SK-MEL-5 (cell line): ENCODE data around the gene TRIM31. TPM values are rescaled to one million over a fixed set of nuclear protein-coding genes. Genes with fewer than 3 reads are reported as not detected.
A peak's percentile ranks its signal among the peaks of the same experiment; 100 is the strongest.
"Not testable (repeated sequence)": the region's sequence is repeated elsewhere in the genome, so short reads cannot be mapped to it uniquely, and the experiment has no call there.

ENCODE experiments used
- DNase-seq: peaks from one replicate; pipeline ENCODE4 v3.0.0-alpha.2; 2016; ENCODE audit warnings: low read depth, low spot score
- in situ Hi-C: cut with HindIII; loops from 2 replicates; pipeline ENCODE4 v1.10.0; 2016; ENCODE audit warnings: low sequenced_read_pairs, high pct_unique_total_duplicates, low pct_unique_long_range_greater_than_20kb
- total RNA-seq: library from RNA; depleted of rRNA; stranded (reverse); fragments of >200 nt; shearing (Covaris generic); gene quantifications from 2 replicates; pipeline ENCODE4 v1.2.3, GENCODE V29; 2014

The TRIM31 gene
- total RNA-seq, 1 experiment from 2014 or later = not detected

DNA sequence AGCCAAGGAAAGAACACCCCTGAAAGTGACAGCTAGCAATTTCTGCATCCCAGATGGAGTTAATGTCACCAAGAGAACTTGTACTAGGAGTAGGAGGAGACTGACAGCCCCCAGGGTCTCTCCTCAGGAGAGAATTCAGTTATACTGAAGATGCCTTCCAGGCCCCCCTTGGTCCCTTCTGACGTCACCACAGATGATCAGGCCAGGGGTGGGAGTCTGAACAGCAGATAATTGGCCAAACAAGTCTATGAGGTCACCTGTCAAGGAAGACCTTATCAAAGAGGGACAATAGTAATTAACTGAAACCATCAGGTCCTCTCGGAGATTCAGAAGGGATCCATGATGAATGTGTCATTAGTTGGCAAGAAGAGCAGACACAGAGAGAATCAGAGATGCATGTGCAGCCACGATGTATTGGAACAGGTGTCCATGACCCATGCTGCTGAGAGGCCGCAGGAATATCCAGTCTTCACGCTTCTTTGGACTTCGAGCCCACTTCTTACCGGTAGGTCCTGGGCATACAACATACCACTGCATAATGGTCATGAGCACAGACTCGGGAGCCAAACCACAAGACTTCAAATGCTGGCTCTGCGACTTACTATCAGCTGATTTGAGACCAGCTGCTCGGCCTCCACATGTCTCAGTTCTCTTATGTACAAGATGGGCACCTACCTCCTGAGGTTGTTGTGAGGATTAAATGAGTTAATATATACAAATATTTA is 37.9 kb upstream of the TRIM31 start:
- no peak for DNase-seq
- in situ Hi-C loops = no loop called here

DNA sequence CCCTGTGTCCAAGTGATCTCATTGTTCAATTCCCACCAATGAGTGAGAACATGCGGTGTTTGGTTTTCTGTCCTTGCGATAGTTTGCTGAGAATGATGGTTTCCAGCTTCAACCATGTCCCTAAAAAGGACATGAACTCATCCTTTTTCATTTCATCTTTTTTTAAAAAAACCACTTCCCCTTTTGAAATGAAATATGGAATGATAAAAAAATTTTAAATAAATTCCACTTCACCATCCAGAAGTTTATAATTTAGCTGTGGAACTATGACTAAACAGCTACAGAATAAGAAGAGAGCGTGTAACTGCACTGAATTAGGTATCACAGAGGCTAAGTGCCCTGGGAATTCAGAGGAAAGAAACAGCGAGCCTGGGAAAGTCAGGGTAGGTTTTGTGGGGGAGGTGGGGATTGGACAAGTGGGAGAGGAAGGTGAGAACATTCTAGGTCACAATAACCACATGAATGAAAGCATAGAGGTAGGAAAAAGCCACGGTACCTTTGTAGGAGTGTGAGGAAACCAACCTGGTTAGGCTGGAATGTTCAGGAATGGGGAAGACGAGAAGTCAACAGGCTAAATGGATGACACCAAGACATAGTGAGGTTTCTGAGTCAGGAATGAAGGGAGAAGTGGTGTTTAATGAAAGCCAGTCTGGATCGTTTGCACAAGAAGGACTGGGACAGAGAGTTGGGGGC is 37.1 kb upstream of the TRIM31 start:
- no peak for DNase-seq

DNA sequence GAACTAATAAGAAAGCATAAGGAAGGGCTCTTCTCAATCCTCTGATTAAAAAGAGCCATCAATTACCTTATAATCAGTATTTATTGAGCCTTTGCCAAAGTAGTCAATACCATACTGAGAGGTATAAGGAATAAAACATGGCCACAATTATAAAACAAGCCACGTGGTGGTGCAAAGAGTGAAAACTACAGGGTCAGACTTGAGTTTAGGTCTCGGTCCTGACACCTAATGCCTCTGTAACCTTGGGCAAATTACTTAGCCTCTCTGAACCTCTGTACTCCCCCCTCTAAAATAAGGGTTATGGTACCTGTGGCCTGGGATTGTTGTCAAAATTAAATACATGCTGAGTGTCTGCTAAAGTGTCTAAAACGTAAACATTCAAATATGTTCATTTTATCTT is 36.3 kb upstream of the TRIM31 start:
- no peak for DNase-seq
- in situ Hi-C loops = no loop called here

More for the DNA sequence above, 37.1 kb upstream of the TRIM31 start:
- in situ Hi-C loops = no loop called here

DNA sequence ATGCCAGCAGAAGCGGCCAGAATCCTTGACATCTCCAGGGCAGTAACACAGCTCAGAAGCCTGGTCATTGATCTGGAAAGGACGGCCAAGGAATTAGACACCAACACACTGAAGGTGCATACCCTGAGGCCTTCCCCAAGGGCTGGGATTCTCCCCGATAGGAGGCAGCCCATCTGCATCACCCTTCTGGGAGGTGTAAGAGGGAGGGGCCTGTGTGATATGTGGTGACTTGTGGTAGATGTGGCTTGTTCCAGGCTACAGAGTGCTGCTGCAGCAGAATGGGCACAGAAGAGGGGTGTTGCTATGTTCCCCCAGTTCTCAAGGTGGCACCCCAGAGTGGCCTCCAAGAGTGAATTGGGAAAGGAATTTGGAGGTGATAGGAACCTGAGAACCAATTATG is 34.2 kb upstream of the TRIM31 start:
- in situ Hi-C loops = no loop called here

DNA sequence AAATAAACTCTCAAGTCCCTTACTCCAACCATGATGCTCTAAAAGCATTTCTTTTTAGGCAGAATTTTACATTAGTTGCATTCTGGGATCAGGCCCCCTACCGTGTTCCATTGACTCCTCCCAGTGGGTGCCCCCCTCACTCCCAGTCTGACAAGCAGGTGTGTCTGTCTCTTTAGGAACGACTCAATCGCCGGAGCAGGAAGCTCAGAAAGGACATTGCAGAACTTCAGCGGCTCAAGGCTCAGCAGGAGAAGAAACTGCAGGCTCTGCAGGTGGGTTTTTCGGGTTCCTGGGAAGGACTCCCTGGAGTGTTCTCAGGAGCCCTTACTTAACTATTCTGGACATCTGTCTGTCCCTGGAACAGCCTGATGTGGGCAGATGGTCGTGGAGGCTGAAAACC is 32.9 kb upstream of the TRIM31 start:
- no peak for DNase-seq
- in situ Hi-C loops = no loop called here

More for the DNA sequence above, 34.2 kb upstream of the TRIM31 start:
- no peak for DNase-seq

DNA sequence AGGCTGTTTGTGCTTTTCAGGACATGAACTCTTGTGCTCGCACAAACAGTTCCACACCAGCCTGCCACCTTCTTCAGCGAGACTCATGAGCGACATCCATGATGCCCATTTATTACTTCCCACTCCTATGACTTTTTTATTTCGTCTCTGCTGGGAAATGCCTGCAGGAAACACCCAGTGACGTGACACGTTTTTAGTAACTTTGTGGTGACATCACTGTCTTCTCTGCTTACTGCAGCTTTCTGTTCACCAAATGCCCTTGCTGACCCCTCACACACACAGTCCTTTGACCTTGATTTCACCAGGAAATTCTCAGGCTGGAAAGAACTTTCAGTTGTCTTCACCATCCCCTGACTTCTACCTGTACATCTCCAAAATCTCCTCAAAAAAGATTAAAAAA is 31.9 kb upstream of the TRIM31 start:
- in situ Hi-C loops = no loop called here
- DNase-seq = no peak

DNA sequence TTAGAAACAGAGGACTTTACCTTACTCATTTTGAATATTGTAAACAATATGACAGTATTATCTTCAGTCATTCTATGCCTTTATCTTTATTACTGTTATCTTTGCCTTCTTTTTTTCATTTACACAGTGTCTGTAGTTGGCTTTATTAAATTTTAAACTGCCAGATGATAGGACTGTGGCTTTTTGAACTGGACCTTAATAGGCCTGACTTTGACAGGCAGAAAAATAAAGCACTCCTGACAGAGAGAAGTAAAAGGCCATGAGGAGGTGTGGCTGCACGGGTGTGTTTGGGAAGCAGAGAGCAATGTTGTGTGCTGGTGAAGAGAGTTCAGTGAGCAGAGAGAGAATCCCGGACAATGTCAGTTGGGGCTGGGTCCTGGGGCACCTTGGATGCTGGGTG is 30.9 kb upstream of the TRIM31 start:
- no peak for DNase-seq
- in situ Hi-C loops = no loop called here

DNA sequence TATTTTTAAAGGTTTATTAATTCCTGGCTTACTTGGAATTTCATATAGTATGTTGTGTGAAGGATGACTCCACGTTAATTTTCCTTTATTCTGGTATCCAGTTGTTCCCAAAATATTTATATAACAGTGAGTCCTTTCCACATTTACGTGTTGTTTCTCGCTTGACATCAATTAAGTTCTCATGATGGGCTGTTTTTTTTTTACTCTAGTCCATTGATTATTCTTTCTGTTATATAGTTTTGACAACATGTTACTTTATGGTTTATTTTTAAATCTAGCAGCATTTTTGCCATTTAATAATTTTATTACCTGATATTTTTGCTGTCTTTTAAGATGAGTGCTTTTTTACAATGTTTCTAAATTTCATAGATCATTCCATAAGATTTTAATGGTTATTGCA is 29.8 kb upstream of the TRIM31 start:
- in situ Hi-C loops = no loop called here
- DNase-seq = no peak

DNA sequence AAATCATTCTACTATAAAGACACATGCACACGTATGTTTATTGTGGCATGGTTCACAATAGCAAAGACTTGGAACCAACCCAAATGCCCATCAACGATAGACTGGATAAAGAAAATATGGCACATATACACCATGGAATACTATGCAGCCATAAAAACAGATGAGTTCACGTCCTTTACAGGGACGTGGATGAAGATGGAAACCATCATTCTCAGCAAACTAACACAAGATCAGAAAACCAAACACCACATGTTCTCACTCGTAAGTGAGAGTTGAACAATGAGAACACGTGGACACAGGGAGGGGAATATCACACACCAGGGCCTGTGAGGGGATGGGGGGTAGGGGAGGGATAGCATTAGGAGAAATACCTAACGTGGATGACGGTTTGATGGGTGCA is 27.4 kb upstream of the TRIM31 start:
- in situ Hi-C loops, DNase-seq: not testable (repeated sequence)

DNA sequence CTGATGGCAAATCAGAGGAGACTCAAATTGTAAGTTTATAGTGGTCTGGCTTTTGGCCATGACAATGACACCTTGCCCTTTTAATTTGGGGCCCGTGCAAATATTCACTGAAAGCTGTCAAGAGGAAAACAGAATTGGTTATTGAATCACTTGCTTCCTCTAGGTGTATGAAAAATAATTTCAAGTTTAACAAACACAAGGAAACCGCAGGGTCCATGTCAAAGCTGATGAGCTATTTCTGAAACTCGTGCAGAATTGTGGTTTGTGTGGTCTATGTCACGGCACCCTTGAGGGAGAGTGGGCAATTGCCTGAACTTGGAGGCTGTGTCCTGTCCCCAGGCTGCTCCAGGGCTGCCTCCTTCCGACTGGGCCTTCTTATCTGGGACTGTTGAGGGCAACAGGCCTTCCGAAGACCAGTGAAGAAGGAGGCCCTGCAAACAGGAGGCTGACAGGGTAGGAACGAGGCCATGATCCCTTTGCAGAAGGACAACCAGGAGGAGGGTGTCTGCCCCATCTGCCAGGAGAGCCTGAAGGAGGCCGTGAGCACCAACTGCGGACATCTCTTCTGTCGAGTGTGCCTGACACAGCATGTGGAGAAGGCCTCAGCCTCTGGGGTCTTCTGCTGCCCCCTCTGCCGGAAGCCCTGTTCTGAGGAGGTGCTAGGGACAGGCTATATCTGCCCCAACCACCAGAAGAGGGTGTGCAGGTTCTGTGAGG is 23.8 kb upstream of the TRIM31 start:
- in situ Hi-C loops = no loop called here
- no peak for DNase-seq

DNA sequence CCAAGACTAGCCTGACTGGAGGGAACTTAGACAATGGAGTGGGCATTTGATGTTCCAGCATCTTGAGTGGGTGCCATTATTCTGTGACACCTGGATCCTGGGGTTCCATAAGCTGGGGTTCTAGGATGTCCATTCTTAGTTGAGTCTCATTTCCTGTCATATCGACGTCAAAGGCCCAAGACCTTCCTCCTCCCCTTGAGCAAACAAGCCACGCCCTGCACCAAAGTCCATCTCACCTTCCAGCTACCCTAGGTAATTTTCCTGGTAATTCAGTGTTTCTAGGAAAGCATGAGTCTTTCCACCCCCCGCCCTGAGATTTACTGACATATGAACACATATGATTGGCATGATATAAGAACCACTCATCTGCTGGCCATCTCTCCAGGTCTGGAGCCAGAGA is 22.9 kb upstream of the TRIM31 start, which contains the start of gene TRIM40:
TRIM40 (plus strand) TSS at position 384 of the 400 bp plus-strand sequence. CDS start 897 bp downstream, outside the sequence.
- no peak for DNase-seq
- in situ Hi-C loops = no loop called here

DNA sequence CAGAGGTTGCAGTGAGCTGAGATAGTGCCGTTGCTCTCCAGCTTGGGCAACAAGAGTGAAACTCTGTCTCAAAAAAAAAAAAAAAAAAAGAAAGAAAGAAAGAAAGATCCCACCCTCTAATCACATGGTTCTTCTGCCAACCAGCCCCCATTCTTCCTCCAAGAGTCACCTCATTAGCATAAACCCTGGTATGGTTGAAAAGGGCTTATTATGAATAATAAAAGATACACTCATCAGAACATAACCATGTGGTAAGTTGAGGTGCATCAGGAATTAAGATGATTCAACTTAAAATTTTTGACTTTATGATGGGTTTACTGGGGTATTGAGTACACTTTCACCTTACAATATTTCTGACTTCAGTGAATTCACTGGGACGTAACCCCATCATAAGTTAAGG is 22.3 kb upstream of the TRIM31 start:
- in situ Hi-C loops = no loop called here
- DNase-seq = no peak

DNA sequence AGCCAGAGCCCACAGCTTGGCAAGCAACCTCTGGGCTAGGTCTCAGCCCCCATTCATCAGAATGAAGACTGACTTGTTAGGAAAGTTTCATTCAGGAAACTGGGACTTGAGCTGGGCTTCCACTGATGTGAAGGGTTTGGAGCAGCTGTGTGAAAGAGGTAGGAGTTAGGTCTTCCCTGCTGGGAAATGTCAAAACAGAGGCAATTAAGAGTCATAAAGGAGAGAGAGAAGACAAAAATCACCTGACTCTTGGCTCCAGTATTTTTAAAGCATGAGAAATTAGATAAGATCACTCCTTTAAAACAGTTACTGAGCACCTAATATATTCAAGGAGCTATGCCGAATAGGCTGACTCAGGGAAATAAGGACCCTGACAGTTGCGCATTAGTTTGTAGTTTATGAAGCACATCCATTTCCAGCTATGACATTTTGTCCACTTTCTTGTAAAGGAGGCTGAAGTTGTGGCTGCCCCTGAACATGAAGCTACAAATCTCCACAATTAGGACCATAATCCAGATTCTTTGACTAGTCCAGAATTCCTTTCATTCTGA is 19.1 kb upstream of the TRIM31 start:
- in situ Hi-C loops = no loop called here
- DNase-seq = no peak

DNA sequence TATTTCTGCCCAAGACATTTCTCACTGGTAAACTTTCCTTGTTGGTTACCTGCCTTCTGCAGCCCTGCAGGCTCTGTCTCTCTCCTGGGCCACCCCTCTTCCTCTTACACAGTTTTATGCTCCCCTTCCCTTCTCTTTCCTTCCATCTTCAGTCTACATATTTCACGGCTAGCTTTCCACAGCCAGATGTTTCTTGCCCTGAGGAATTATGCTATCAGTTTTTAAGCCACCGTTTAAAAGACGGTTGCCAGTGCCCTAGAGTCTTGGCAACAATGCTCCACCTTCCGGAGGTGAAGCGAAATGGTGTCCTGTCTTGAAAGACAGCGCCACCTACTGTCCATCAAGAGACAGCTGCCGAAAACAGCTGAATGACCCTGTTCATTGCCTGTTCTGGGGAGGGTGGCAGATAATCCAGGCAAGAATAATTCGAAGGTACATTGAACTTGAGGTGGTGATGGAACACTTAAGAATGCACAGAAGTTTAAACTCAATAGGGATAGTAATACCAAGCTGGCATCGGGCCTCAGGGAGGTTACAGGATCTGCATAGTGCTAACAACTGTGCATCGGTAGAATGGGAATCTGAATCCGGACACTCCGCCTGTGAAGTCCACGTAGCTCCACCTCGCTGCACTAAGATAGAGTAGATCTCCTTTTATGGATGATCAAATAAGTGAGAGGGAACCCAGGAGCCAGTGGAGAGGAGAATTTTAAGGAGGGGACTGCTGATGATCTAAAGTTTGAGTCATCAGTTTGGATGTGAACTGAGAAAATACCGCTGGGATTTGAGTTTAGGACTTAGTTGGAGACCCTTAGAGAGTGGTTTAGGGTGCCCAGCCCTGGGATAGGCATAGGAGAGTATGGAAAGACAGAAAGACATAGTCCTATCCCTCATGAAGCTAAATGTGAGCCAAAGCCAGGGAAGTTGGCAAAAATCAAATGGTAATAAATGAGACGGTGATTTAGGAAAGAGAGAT is 18.3 kb upstream of the TRIM31 start:
- in situ Hi-C loops = no loop called here

DNA sequence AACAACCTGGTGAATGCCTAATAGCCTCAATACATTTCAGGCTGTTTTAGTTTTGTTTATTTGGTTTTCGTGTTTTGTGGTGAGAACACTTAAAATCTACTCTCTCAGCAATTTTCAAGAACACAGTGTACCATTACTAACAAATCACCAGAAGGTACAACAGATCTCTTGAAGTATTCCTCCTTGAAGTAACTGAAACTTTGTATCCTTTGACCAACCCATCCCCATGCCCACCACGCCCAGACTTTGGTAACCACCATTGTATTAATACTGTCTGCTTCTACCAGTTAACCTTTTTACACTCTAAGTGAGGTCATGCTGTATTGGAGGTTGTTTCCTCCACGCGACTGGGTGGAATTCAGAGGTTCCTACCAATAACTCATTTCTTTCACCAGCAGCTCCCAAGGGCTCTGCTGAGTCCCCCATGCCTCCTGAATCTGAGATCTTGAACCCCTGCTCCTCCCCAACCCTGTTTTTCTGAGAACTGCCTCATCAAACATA is 17.3 kb upstream of the TRIM31 start:
- in situ Hi-C loops = no loop called here
- DNase-seq = no peak

More for the DNA sequence above, 18.3 kb upstream of the TRIM31 start:
- DNase-seq = peak; percentile 83

DNA sequence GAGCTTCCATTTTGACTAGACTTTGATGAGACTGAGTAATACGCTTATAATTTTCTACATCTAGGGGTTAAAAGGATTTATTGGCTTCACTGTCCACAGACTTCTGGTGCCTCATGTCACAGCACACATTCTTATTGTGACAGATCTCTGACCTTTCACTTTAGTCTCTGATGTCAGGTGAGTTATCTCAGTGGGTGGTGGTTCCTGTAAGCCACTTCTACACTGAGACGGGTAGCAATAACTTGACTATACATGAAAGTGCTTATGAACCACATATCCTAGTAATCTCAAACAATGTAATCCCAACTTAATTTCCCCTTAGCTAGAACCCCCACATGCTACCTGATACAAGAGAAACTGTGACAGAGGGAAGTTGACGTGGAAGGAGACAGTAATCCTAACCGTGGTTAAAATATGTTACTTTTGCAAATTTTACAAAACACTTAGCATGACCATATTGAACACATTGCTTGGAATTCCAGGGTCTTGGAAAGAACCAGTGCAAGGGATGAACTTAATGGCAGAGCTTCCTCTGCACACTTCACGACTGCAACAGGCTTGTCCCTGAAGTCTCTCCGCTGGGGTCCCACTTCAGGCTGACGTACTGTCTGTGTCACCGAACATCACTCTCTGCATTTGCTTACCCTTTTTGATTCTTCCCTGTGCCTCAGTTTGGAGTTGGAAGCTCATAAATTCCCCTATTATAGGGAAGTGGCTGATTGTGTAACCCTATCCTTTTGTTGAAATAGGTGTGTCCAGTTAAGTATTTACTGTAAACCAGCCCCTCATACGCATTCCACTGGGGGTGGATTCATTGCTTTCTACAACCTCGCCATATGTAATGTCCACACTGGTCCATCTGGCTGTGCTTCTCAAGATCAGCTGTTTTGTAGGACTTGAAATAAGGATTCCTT is 16.6 kb upstream of the TRIM31 start:
- in situ Hi-C loops = no loop called here
- DNase-seq = no peak
